MM.1S (cell line): Measurements from ENCODE around the gene BLOC1S4.

Source experiments
- DNase-seq: peaks from one replicate; pipeline ENCODE4 v3.0.0-alpha.2; 2015
- H2AFZ ChIP-seq: fragments of 300-600 bp; sonication (generic); 2 replicates; pipeline ENCODE4 v1.6.0; 2016; ENCODE audit warnings: antibody characterized with exemption, low read length
- H3F3A ChIP-seq: fragments of 300-600 bp; sonication (generic); 2 replicates; pipeline ENCODE4 v1.6.1; 2016; ENCODE audit warnings: mild to moderate bottlenecking, antibody characterized with exemption, low read length, moderate library complexity, mixed read lengths; ENCODE audit not compliant: insufficient read depth
- H3K27ac ChIP-seq: fragments of 300-600 bp; sonication (generic); 2 replicates; pipeline ENCODE4 v1.5.1; 2016; ENCODE audit warnings: mild to moderate bottlenecking, low read length
- H3K27me3 ChIP-seq: fragments of 300-600 bp; sonication (generic); replicated peaks from 2 replicates; pipeline ENCODE4 v1.6.0; 2016; ENCODE audit warnings: low read length; ENCODE audit not compliant: insufficient read depth
- H3K36me3 ChIP-seq: fragments of 300-600 bp; sonication (generic); replicated peaks from 2 replicates; pipeline ENCODE4 v1.6.1; 2016; ENCODE audit warnings: mild to moderate bottlenecking, low read length, mixed read lengths; ENCODE audit not compliant: insufficient read depth
- H3K4me1 ChIP-seq: fragments of 300-600 bp; sonication (generic); 2 replicates; pipeline ENCODE4 v1.6.1; 2016; ENCODE audit warnings: low read length, mixed read lengths
- H3K4me2 ChIP-seq: fragments of 300-600 bp; sonication (generic); 2 replicates; pipeline ENCODE4 v1.6.0; 2016; ENCODE audit warnings: low read depth, low read length
- H3K4me3 ChIP-seq: fragments of 300-600 bp; sonication (generic); 2 replicates; pipeline ENCODE4 v1.5.1; 2016; ENCODE audit warnings: low read length, mixed read lengths
- H3K79me2 ChIP-seq: fragments of 300-600 bp; sonication (generic); 2 replicates; pipeline ENCODE4 v1.6.1; 2016; ENCODE audit warnings: mixed run types, low read length, mixed read lengths
- H3K9ac ChIP-seq: fragments of 300-600 bp; sonication (generic); 2 replicates; pipeline ENCODE4 v1.6.1; 2016; ENCODE audit warnings: low read length, mixed read lengths
- H3K9me2 ChIP-seq: fragments of 300-600 bp; sonication (generic); replicated peaks from 2 replicates; pipeline ENCODE4 v1.6.1; 2016; ENCODE audit warnings: mild to moderate bottlenecking, low read length, mixed read lengths; ENCODE audit not compliant: insufficient read depth
- H3K9me3 ChIP-seq: fragments of 300-600 bp; sonication (generic); replicated peaks from 2 replicates; pipeline ENCODE4 v1.6.1; 2016; ENCODE audit warnings: mild to moderate bottlenecking, low read length, mixed read lengths; ENCODE audit not compliant: insufficient read depth
- H4K20me1 ChIP-seq: fragments of 300-600 bp; sonication (generic); 2 replicates; pipeline ENCODE4 v1.6.1; 2016; ENCODE audit warnings: mild to moderate bottlenecking, low read length, moderate library complexity, mixed read lengths; ENCODE audit not compliant: insufficient read depth
- CTCF ChIP-seq: fragments of 300-600 bp; sonication (generic); IDR thresholded peaks from 2 replicates; pipeline ENCODE4 v1.5.1; 2016; ENCODE audit warnings: antibody characterized with exemption, low read length, mixed read lengths
- EZH2 ChIP-seq: fragments of 300-600 bp; sonication (generic); optimal IDR thresholded peaks from 2 replicates; pipeline ENCODE3; 2017; ENCODE audit warnings: low read depth, mild to moderate bottlenecking, antibody characterized with exemption, low read length, mixed read lengths
- EZH2phosphoT487 ChIP-seq: fragments of 300-600 bp; sonication (generic); IDR thresholded peaks from 2 replicates; pipeline ENCODE4 v1.6.1; 2018; ENCODE audit warnings: antibody characterized with exemption, low read length

Gene BLOC1S4

GRCh38 chr4:6749340-6750171 lies 33.6 kb downstream of the BLOC1S4 start:
- no peak overlapping the region for H3K4me3 ChIP-seq
- H3K9me2 ChIP-seq, result no peaks in the 10 kb centered on the region
- H3K27ac ChIP-seq, result no peak overlapping the region
- H3K27me3 ChIP-seq, result no peaks in the 10 kb centered on the region
- no peaks in the 10 kb centered on the region for H3K36me3 ChIP-seq
- H3F3A ChIP-seq, result no peaks in the 10 kb centered on the region
- H3K9me3 ChIP-seq, result no peaks in the 10 kb centered on the region
- no peak overlapping the region for H3K9ac ChIP-seq
- H3K4me1 ChIP-seq, result no peaks in the 10 kb centered on the region
- H3K4me2 ChIP-seq, result no peak overlapping the region
- no peak overlapping the region for H2AFZ ChIP-seq
- no peaks in the 10 kb centered on the region for H3K79me2 ChIP-seq
- no peak for DNase-seq
- TF ChIP-seq EZH2, result no peak
- TF ChIP-seq EZH2phosphoT487, result no peak
- TF ChIP-seq CTCF, result no peak
- no peaks in the 10 kb centered on the region for H4K20me1 ChIP-seq

- Histone ChIP-seq H3K9ac (no peak overlapping the region), H3K27me3 (0 out of 2 replicates have a peak, but pooled peaks cover 5% of the 10 kb centered on the region), H3K9me2 (no peaks in the 10 kb centered on the region), H3K4me1 (no peaks in the 10 kb centered on the region), H3K36me3 (no peaks in the 10 kb centered on the region), H3K4me2 (no peak overlapping the region), H3K27ac (no peak overlapping the region), H3K79me2 (no peaks in the 10 kb centered on the region), H2AFZ (no peak overlapping the region), H3K9me3 (no peaks in the 10 kb centered on the region), H3K4me3 (no peak overlapping the region), H3F3A (no peaks in the 10 kb centered on the region), H4K20me1 (no peaks in the 10 kb centered on the region)
- DNase-seq, result no peak
- TF ChIP-seq CTCF, result no peak
- no peak for TF ChIP-seq EZH2phosphoT487
- TF ChIP-seq EZH2, result no peak
Observed at GRCh38 chr4:6750286-6751221, 34.6 kb downstream of the BLOC1S4 start.

GRCh38 chr4:6751611-6752485 lies 35.9 kb downstream of the BLOC1S4 start:
- no peaks in the 10 kb centered on the region for H3K9me2 ChIP-seq
- 0 out of 2 replicates have a peak overlapping the region, but pooled peaks have one; percentile 15 for H3K4me2 ChIP-seq
- no peaks in the 10 kb centered on the region for H3K4me1 ChIP-seq
- DNase-seq, result no peak
- TF ChIP-seq EZH2 (no peak), CTCF (no peak), EZH2phosphoT487 (no peak)
- H3K27ac ChIP-seq, result no peak overlapping the region
- H4K20me1 ChIP-seq, result no peaks in the 10 kb centered on the region
- H3K79me2 ChIP-seq, result no peaks in the 10 kb centered on the region
- H3K9me3 ChIP-seq, result no peaks in the 10 kb centered on the region
- no peak overlapping the region for H3K9ac ChIP-seq
- H3K4me3 ChIP-seq, result no peak overlapping the region; the same call in 1 of the 2 replicates
- H3K27me3 ChIP-seq, result 0 out of 2 replicates have a peak, but pooled peaks cover 5% of the 10 kb centered on the region
- H3K36me3 ChIP-seq, result no peaks in the 10 kb centered on the region
- H2AFZ ChIP-seq, result no peak overlapping the region
- H3F3A ChIP-seq, result no peaks in the 10 kb centered on the region
